Tibial nerve (tissue), 4 donors: ENCODE data around the gene CYTH1. TPM values are rescaled to one million over a fixed set of nuclear protein-coding genes. Genes with fewer than 3 reads are reported as not detected.

Source experiments
- DNase-seq, 2 donors: peaks; one replicate each; pipeline ENCODE4 v3.0.0-alpha.2; 2019; ENCODE audit warnings: low spot score in 2 of 2
- H3K27ac ChIP-seq, 4 donors: fragments of 200-600 bp; sonication (generic) in 3 of 4; one replicate each; pipeline ENCODE4 v1.5.1; 2017 to 2019; ENCODE audit warnings: mild to moderate bottlenecking in 1 of 4
- H3K27me3 ChIP-seq, 2 donors: fragments of 200-600 bp; sonication (generic) in 1 of 2; one replicate each; pipeline versions ENCODE4 v1.5.1 to v1.6.0; 2017 to 2019
- H3K36me3 ChIP-seq, 3 donors: fragments of 200-600 bp; sonication (generic); one replicate each; pipeline ENCODE4 v1.5.1; 2018 to 2019
- H3K4me1 ChIP-seq, 4 donors: fragments of 200-600 bp; sonication (generic) in 3 of 4; one replicate each; pipeline ENCODE4 v1.5.1; 2017 to 2019
- H3K4me3 ChIP-seq, 4 donors: fragments of 200-600 bp; sonication (generic) in 3 of 4; one replicate each; pipeline ENCODE4 v1.5.1; 2017 to 2019; ENCODE audit warnings: mild to moderate bottlenecking in 1 of 4, moderate library complexity in 1 of 4
- H3K9me3 ChIP-seq, 4 donors: fragments of 200-600 bp; sonication (generic) in 3 of 4; one replicate each; pipeline ENCODE4 v1.5.1; 2017 to 2019
- EP300 ChIP-seq, 2 donors: sonication (generic); formaldehyde crosslinking; IDR thresholded peaks; one replicate each; pipeline ENCODE4 v1.6.1; 2017; ENCODE audit warnings: antibody characterized with exemption in 2 of 2, mild to moderate bottlenecking in 1 of 2
- POLR2A ChIP-seq, 2 donors: fragments of 450-650 bp; IDR thresholded peaks; one replicate each; pipeline ENCODE4 v1.6.1; 2017; ENCODE audit warnings: antibody characterized with exemption in 2 of 2, mild to moderate bottlenecking in 2 of 2, moderate library complexity in 2 of 2
- WGBS, 2 donors: methylation state at CpG; one replicate each; pipeline ENCODE4 v1.1.5; 2018; 5-methylcytosine and 5-hydroxymethylcytosine counted together
- total RNA-seq, 4 donors: library from RNA; depleted of rRNA; stranded (reverse); fragments of >200 nt; gene quantifications; one replicate each; pipeline ENCODE4 v1.1.0, GENCODE V29; 2016
- TF ChIP-seq, protein P1 (sequence below), 5 experiments: fragments of 200-600 bp in 3 of 5; fragments of 450-650 bp in 2 of 5; sonication (generic) in 3 of 5; IDR thresholded peaks; one replicate each; pipeline ENCODE4 v1.5.1; 2016 to 2019; ENCODE audit warnings: antibody characterized with exemption in 5 of 5, mild to moderate bottlenecking in 3 of 5, moderate library complexity in 2 of 5

CYTH1 gene
- total RNA-seq, 4 donors from 2014 or later: 53.1 to 81.0 (median 63.8) TPM

DNA sequence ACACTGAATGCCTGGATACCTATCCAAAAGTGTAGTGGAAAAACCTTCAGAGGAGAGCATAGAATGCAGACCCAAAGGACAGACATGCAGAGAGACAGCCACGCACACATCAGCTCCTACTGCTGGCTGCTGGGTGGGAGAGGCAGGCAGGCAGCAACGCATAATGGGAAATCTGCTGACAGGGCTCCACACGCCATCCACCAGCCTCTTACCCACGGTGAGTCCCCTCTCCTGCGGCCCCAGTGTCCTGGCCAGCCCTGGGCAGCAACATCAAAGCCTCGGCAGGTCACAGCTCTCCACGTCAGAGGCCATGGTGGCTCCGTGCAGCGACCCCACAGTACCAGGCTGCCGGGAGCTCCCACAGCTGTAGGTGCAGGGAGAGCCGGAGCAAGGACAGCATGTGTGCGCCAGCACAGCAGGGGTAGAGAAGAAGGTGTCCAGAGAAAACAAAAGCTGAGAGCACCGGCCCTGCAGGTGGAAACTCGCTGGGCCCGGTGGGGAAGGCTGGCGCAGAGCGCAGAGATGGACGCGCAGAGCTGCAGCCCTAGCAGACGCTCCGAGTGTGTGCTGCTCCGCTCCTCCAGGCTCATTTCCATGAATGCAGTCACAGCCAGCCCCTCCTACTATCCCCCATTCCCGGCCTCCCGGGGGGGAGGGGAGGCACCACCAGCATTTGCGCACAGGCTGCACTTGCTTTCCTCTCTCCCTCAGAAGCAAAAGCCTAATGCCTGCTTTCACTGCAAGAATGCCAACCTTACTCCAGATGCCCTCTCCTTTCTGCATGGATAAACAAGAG lies 58.9 kb downstream of the CYTH1 start:
- Histone ChIP-seq H3K27ac (peak overlapping the region; percentile 58 to 82 (median 73)), H3K27me3 (no peaks in the 10 kb centered on the region), H3K36me3 (no peaks in the 10 kb centered on the region), H3K4me3 (peak overlapping the region; percentile 20 to 50 (median 32)), H3K9me3 (no peaks in the 10 kb centered on the region), H3K4me1 (peaks cover 0 to 75% (median 55%) of the 10 kb centered on the region in 4 donors)
- 23 to 36% methylated on average over 19 to 24 of the region's 25 CpGs for WGBS, 2 donors
- TF ChIP-seq, protein P1, sequence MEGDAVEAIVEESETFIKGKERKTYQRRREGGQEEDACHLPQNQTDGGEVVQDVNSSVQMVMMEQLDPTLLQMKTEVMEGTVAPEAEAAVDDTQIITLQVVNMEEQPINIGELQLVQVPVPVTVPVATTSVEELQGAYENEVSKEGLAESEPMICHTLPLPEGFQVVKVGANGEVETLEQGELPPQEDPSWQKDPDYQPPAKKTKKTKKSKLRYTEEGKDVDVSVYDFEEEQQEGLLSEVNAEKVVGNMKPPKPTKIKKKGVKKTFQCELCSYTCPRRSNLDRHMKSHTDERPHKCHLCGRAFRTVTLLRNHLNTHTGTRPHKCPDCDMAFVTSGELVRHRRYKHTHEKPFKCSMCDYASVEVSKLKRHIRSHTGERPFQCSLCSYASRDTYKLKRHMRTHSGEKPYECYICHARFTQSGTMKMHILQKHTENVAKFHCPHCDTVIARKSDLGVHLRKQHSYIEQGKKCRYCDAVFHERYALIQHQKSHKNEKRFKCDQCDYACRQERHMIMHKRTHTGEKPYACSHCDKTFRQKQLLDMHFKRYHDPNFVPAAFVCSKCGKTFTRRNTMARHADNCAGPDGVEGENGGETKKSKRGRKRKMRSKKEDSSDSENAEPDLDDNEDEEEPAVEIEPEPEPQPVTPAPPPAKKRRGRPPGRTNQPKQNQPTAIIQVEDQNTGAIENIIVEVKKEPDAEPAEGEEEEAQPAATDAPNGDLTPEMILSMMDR (IDR thresholded peaks at IDR 0.05): no peak
- TF ChIP-seq POLR2A (IDR thresholded peaks at IDR 0.05) (peak; percentile 14 to 49), EP300 (IDR thresholded peaks at IDR 0.05) (peak in 1 of 2 donors; percentile 78)
- no peak for DNase-seq

DNA sequence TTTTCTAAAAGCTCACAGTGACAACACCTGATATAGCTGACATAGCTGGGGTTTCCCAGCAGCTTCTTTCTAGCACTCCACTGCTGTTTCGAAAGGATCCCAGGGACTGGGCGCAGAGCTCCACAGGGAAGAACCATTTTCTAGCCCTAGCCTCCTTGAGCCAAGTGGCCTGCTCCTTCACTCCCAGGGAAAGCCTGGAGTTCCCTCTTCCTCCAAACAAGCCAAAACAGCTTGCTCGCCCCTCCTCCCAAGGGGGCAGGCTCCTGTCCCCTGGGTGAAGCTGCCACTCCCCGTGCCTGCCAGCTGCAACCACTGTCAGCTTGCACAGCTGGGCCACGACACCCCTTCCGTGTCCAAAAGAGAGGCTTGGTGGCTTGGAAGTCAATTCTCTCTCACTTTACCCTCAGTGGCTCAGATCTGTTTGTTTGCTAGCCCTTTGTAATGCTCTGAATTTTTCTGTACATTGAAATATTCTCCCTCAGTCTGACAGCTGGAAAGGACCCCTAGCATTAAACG lies 59.8 kb downstream of the CYTH1 start:
- Histone ChIP-seq H3K27me3 (no peaks in the 10 kb centered on the region), H3K4me1 (peaks cover 0 to 84% (median 64%) of the 10 kb centered on the region in 4 donors), H3K4me3 (peak overlapping the region; percentile 20 to 50 (median 32)), H3K27ac (peak overlapping the region; percentile 58 to 82 (median 73)), H3K36me3 (no peaks in the 10 kb centered on the region), H3K9me3 (no peaks in the 10 kb centered on the region)
- 31 to 44% methylated on average over 7 of the region's 7 CpGs for WGBS, 2 donors
- TF ChIP-seq POLR2A (IDR thresholded peaks at IDR 0.05): no peak
- TF ChIP-seq, protein P1 (IDR thresholded peaks at IDR 0.05): no peak
- peak in 1 of 2 donors; percentile 26 for TF ChIP-seq EP300 (IDR thresholded peaks at IDR 0.05)
- no peak for DNase-seq

DNA sequence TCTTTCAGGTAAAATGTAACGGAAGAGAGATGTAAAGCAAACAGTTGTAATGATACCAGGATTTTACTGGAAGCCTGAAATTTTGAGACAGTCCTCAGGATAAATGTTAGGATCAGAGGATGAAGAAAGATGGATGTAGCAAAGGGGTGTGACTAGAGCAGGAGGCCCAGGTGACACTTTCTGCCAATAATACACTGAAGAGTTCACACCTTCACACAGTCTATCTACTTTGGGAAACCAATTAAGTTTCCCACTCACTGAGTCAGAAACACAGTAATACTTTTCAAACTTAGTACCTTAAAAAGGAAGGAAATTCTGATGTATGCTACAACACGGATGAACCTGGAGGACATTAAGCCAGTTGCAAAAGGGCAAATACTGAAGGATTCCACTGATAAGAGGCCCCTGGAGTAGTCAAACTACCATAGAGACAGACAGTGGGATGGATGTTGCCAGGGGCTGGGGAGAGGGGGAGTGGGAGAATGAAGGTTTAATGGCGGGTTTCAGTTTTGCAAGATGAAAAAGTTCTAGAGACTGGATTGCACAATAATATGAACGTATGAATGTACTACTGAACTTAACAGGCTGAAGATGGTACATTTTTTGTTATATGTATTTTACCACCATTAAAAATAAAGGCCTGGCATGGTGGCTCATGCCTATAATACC lies 62.3 kb downstream of the CYTH1 start:
- Histone ChIP-seq H3K27me3 (no peaks in the 10 kb centered on the region), H3K27ac (peak overlapping the region in 2 of 4 donors; percentile 65 to 87), H3K4me1 (peaks cover 0 to 100% (median 80%) of the 10 kb centered on the region in 4 donors), H3K36me3 (no peaks in the 10 kb centered on the region), H3K4me3 (no peak overlapping the region), H3K9me3 (no peaks in the 10 kb centered on the region)
- WGBS, 2 donors: 60 to 68% methylated on average over 4 of the region's 4 CpGs
- no peak for DNase-seq
- TF ChIP-seq POLR2A (IDR thresholded peaks at IDR 0.05) (no peak), EP300 (IDR thresholded peaks at IDR 0.05) (no peak)
- TF ChIP-seq, protein P1 (IDR thresholded peaks at IDR 0.05): no peak

DNA sequence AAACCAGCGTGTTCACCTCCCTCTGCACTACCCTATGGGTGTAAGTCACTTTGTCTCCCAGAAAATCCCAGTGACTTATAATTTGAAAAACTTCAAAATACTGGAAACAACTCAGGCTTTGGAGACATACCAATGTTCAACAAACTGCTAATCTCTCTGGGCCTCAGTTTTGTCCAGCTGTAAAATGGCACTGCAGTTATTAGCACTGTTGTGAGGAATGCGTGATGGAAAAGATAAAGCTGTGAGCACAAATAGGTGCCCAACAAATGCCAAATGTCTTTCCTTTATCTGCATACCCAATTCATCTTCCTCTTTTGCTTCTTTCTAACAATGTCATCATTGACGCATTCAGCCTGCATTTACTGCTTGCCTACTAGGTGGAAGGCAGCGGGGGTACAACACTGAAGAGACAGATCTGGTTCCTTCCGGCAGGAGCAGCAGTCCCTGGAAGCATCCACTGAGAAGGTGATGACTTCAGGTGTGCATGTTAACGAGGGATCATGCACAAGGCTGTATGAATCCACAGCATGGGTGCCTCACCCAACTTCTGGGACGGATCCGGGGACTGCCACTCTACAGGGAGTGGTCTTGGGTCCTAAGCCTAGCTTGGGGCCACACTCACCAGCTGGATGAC lies 63.4 kb downstream of the CYTH1 start:
- Histone ChIP-seq H3K27ac (peak overlapping the region in 2 of 4 donors; percentile 66 to 87), H3K9me3 (no peaks in the 10 kb centered on the region), H3K4me3 (no peak overlapping the region), H3K36me3 (no peaks in the 10 kb centered on the region), H3K4me1 (peaks cover 0 to 99% (median 73%) of the 10 kb centered on the region in 4 donors), H3K27me3 (no peaks in the 10 kb centered on the region)
- 83 to 87% methylated on average over 8 of the region's 8 CpGs for WGBS, 2 donors
- TF ChIP-seq POLR2A (IDR thresholded peaks at IDR 0.05) (no peak), EP300 (IDR thresholded peaks at IDR 0.05) (no peak)
- TF ChIP-seq, protein P1 (IDR thresholded peaks at IDR 0.05): no peak
- no peak for DNase-seq
